Keratinocyte (primary cell): ENCODE data around the gene ELP5. TPM values are rescaled to one million over a fixed set of nuclear protein-coding genes. Genes with fewer than 3 reads are reported as not detected.
"Not testable (repeated sequence)": the region's sequence is repeated elsewhere in the genome, so short reads cannot be mapped to it uniquely, and the experiment has no call there.

Source experiments
- DNase-seq: peaks from one replicate; pipeline ENCODE4 v3.0.0-alpha.2; 2011; ENCODE audit warnings: low read depth, missing footprints, low spot score
- FAIRE-seq: peaks from 2 replicates; lab custom pipeline; 2011; peaks lifted over from hg19 to GRCh38; lab: Jason Lieb, UNC
- H2AFZ ChIP-seq: 2 replicates; pipeline ENCODE4 v1.6.0; 2012; ENCODE audit warnings: low read length, control low read depth, inconsistent platforms; ENCODE audit not compliant: control insufficient read depth
- H3K27ac ChIP-seq: 2 replicates; pipeline ENCODE4 v1.5.1; 2011; ENCODE audit warnings: low read length; ENCODE audit not compliant: control insufficient read depth, insufficient read depth
- H3K27me3 ChIP-seq: 3 replicates; pipeline ENCODE4 v1.6.0; 2011; ENCODE audit warnings: low read length; ENCODE audit not compliant: control insufficient read depth, insufficient read depth; ENCODE audit errors: extremely low read depth
- H3K36me3 ChIP-seq, 2 experiments: 2 replicates in 1 of 2; 3 replicates in 1 of 2; pipeline ENCODE4 v1.5.1; 2011; ENCODE audit warnings: low read length in 2 of 2, mild to moderate bottlenecking in 1 of 2; ENCODE audit not compliant: control insufficient read depth in 2 of 2, insufficient read depth in 2 of 2; ENCODE audit errors: extremely low read depth in 1 of 2
- H3K4me1 ChIP-seq: 3 replicates; pipeline ENCODE4 v1.5.1; 2011; ENCODE audit warnings: low read length; ENCODE audit not compliant: control insufficient read depth, insufficient read depth; ENCODE audit errors: extremely low read depth
- H3K4me2 ChIP-seq: 3 replicates; pipeline ENCODE4 v1.6.0; 2011; ENCODE audit warnings: low read depth, low read length; ENCODE audit not compliant: control insufficient read depth, insufficient read depth; ENCODE audit errors: extremely low read depth
- H3K4me3 ChIP-seq, 3 experiments: fragments of 200-600 bp in 1 of 3; sonication (generic) in 1 of 3; 2 replicates in 2 of 3; 3 replicates in 1 of 3; pipeline ENCODE4 v1.5.1; 2011 to 2016; ENCODE audit warnings: low read length in 3 of 3, mild to moderate bottlenecking in 3 of 3, control low read depth in 2 of 3, inconsistent platforms in 1 of 3, low read depth in 1 of 3, mixed read lengths in 1 of 3, mixed run types in 1 of 3, moderate library complexity in 1 of 3; ENCODE audit not compliant: control insufficient read depth in 2 of 3, insufficient read depth in 2 of 3; ENCODE audit errors: extremely low read depth in 1 of 3
- H3K79me2 ChIP-seq: 2 replicates; pipeline ENCODE4 v1.6.0; 2012; ENCODE audit warnings: low read length; ENCODE audit not compliant: control insufficient read depth, insufficient read depth
- H3K9ac ChIP-seq: 3 replicates; pipeline ENCODE4 v1.6.0; 2011; ENCODE audit warnings: low read length; ENCODE audit not compliant: control insufficient read depth, insufficient read depth; ENCODE audit errors: extremely low read depth
- H3K9me1 ChIP-seq: 3 replicates; pipeline ENCODE4 v1.6.0; 2011; ENCODE audit warnings: low read length; ENCODE audit not compliant: control insufficient read depth, insufficient read depth; ENCODE audit errors: extremely low read depth
- H3K9me3 ChIP-seq: 2 replicates; pipeline ENCODE4 v1.5.1; 2012; ENCODE audit warnings: low read depth, low read length; ENCODE audit not compliant: control insufficient read depth
- H4K20me1 ChIP-seq: 3 replicates; pipeline ENCODE4 v1.6.0; 2011; ENCODE audit warnings: low read length; ENCODE audit not compliant: control insufficient read depth, insufficient read depth; ENCODE audit errors: extremely low read depth
- EZH2 ChIP-seq: IDR thresholded peaks from one replicate; pipeline ENCODE4 v1.6.1; 2012; ENCODE audit warnings: inconsistent platforms, mild to moderate bottlenecking, low read length, moderate library complexity
- dilution Hi-C: fragments of 300-500 bp; cut with MboI; formaldehyde crosslinking; loops from one replicate; pipeline ENCODE4 v1.7.0; 2020; ENCODE audit warnings: low sequenced_read_pairs; ENCODE audit not compliant: extremely low pct_ligation_motif_present
- polyA plus RNA-seq, 5 experiments: library from polyadenylated mRNA; depleted of rRNA in 3 of 5; stranded (reverse) in 3 of 5; stranded (forward) in 1 of 5; unstranded in 1 of 5; fragments of >200 nt; gene quantifications; 1 replicate in 1 of 5; 2 replicates in 3 of 5; 3 replicates in 1 of 5; pipeline versions ENCODE4 v1.2.1 to v1.2.3, GENCODE V29; 2011 to 2012; ENCODE audit warnings: missing spikeins in 2 of 5, low read depth in 1 of 5, low replicate concordance in 1 of 5
- TF ChIP-seq, protein P1 (sequence below), 3 experiments: IDR thresholded peaks in 1 of 3; conservative IDR thresholded peaks in 1 of 3; optimal IDR thresholded peaks in 1 of 3; 2 replicates in 2 of 3; 3 replicates in 1 of 3; pipeline versions ENCODE3 to v1.5.1; 2011; ENCODE audit warnings: low read length in 3 of 3, mild to moderate bottlenecking in 3 of 3, moderate library complexity in 2 of 3, control low read depth in 1 of 3, inconsistent platforms in 1 of 3; ENCODE audit not compliant: insufficient read depth in 2 of 3; ENCODE audit errors: extremely low read depth in 1 of 3

ELP5 gene
- polyA plus RNA-seq, 1 donor (not counting 4 experiments of a cell fraction or from before 2014, with no cell fraction given), result 19.4 TPM

DNA sequence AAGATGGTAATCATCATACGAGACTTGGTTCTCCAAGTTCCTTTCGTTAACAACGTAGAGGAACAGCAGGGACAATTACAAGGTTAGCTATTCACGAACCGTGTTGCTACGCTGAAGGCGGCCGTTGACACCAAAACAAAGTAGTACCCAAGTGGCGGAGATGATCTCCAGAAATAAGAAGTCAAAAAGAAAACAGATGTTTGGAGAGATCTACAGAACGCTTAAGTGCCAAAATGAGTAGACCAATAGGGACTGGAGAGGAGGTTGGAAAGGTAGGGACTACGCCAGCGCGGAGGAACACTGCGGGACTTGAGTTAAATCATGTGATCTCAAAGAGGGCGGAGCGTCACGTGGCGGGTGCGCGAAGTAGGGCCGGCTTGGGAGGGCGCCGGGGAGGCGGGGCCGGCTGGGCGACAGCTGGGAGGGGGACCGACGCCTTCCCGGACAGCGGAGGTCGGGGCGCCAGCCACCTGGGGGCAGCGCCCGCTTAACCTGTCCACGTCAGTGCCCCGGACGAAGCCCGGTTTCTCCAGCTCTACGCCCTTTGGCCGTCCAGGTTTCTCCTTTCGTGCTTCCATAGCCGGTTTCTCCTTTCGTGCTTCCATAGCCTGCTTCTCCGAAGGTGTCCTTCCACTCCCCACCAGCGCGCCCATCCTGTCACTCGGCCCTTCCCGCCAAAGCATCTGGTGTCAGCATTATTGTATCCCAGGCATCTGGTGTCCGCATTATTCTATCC, 9.1 kb upstream of the ELP5 start:
- peaks cover 34% of the 10 kb centered on the region for H3K79me2 ChIP-seq
- H2AFZ ChIP-seq, result peak overlapping the region; percentile 72
- H3K4me2 ChIP-seq, result peak overlapping the region; percentile 95
- peaks cover 20% of the 10 kb centered on the region for H3K4me1 ChIP-seq
- H3K9ac ChIP-seq, result peak overlapping the region; percentile 96
- H3K9me1 ChIP-seq, result no peaks in the 10 kb centered on the region
- peak; percentile 80 for FAIRE-seq
- TF ChIP-seq, protein P1, sequence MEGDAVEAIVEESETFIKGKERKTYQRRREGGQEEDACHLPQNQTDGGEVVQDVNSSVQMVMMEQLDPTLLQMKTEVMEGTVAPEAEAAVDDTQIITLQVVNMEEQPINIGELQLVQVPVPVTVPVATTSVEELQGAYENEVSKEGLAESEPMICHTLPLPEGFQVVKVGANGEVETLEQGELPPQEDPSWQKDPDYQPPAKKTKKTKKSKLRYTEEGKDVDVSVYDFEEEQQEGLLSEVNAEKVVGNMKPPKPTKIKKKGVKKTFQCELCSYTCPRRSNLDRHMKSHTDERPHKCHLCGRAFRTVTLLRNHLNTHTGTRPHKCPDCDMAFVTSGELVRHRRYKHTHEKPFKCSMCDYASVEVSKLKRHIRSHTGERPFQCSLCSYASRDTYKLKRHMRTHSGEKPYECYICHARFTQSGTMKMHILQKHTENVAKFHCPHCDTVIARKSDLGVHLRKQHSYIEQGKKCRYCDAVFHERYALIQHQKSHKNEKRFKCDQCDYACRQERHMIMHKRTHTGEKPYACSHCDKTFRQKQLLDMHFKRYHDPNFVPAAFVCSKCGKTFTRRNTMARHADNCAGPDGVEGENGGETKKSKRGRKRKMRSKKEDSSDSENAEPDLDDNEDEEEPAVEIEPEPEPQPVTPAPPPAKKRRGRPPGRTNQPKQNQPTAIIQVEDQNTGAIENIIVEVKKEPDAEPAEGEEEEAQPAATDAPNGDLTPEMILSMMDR (optimal IDR thresholded peaks at IDR 0.05 in 1 of 3, IDR thresholded peaks at IDR 0.05 in 1 of 3, conservative IDR thresholded peaks at IDR 0.05 in 1 of 3; ENCODE audit: extremely low read depth in 1 of 3, insufficient read depth in 2 of 3, low read length in 3 of 3), result peak in 1 of 3 experiments; percentile 0
- TF ChIP-seq EZH2, result no peak
- peaks cover 19 to 25% of the 10 kb centered on the region in 2 experiments for H3K36me3 ChIP-seq
- H3K27ac ChIP-seq, result peak overlapping the region; percentile 99
- no peaks in the 10 kb centered on the region for H3K27me3 ChIP-seq
- peak overlapping the region; percentile 68 to 90 (median 69) for H3K4me3 ChIP-seq
- dilution Hi-C loops, result no loop called here
- no peaks in the 10 kb centered on the region for H3K9me3 ChIP-seq
- no peaks in the 10 kb centered on the region for H4K20me1 ChIP-seq
- no peak for DNase-seq

DNA sequence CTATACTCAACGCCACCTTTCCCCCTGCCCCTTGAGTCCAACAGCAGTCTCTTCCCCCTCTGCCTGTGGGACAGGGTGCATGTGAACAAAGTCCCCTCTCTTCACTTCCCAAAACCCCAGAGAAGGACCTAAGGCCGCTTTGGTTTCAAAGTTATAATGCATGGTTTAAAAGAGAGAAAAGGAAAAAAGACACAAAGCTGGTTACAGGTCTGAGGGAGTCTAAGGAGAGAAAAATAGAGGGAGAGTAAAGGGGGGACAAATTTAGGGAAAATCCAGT, 8.6 kb upstream of the ELP5 start:
- FAIRE-seq (no peak), DNase-seq (no peak)
- Histone ChIP-seq H3K9me3 (no peaks in the 10 kb centered on the region), H3K79me2 (peaks cover 39% of the 10 kb centered on the region), H3K9ac (peak overlapping the region; percentile 96), H3K27ac (peak overlapping the region; percentile 99), H3K4me3 (peak overlapping the region; percentile 68 to 90 (median 69)), H3K27me3 (no peaks in the 10 kb centered on the region), H4K20me1 (no peaks in the 10 kb centered on the region), H3K4me2 (peak overlapping the region; percentile 95), H2AFZ (no peak overlapping the region), H3K36me3 (peaks cover 19 to 25% of the 10 kb centered on the region in 2 experiments), H3K4me1 (peaks cover 20% of the 10 kb centered on the region), H3K9me1 (no peaks in the 10 kb centered on the region)
- TF ChIP-seq, protein P1 (optimal IDR thresholded peaks at IDR 0.05 in 1 of 3, IDR thresholded peaks at IDR 0.05 in 1 of 3, conservative IDR thresholded peaks at IDR 0.05 in 1 of 3; ENCODE audit: extremely low read depth in 1 of 3, insufficient read depth in 2 of 3, low read length in 3 of 3), result no peak
- TF ChIP-seq EZH2, result no peak
- dilution Hi-C loops, result no loop called here

DNA sequence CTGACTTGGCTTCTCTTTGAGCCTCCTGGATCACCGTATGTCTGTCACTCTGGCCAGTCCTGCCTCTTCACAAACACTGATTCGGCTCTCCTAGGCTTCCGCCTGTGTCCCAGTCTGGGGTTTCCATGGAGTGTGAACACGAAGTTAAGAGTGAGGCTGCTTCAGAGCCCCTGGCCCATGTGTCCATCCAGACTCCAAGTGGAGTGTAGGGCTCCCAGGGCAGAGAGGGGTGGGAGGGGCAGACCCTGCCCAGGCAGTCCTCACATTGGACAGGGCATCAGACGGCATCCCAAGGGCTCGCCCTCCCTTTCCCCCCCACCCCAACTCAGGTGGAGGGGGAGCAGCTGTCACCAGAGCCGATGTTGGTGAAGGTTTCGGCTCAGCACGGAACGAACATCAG, 8.2 kb upstream of the ELP5 start:
- H3K9ac ChIP-seq, H3K9me3 ChIP-seq, H3K27me3 ChIP-seq, H3K9me1 ChIP-seq, H2AFZ ChIP-seq, DNase-seq, H3K4me3 ChIP-seq, H3K4me2 ChIP-seq, H3K27ac ChIP-seq, H4K20me1 ChIP-seq, dilution Hi-C loops, FAIRE-seq: not testable (repeated sequence)
- Histone ChIP-seq H3K4me1 (peaks cover 20% of the 10 kb centered on the region), H3K79me2 (peaks cover 39% of the 10 kb centered on the region), H3K36me3 (peaks cover 20 to 25% of the 10 kb centered on the region in 2 experiments)
